ENCODE data around the gene MRPL37. TPM values are rescaled to one million over a fixed set of nuclear protein-coding genes. Genes with fewer than 3 reads are reported as not detected.

MRPL37 gene
- total RNA-seq, 1 donor from 2014 or later = 80.0 TPM

Other genes with a start within 250 kb of the MRPL37 start
- not detected in 2 replicates for gene LDLRAD1, start 182.0 kb upstream of the MRPL37 start, total RNA-seq
- gene TMEM59, start 147.0 kb upstream of the MRPL37 start, total RNA-seq = 315 and 386 TPM in 2 replicates
- 3.7 and 4.6 TPM in 2 replicates for gene TCEANC2, start 146.6 kb upstream of the MRPL37 start, total RNA-seq
- gene CDCP2, start 47.2 kb upstream of the MRPL37 start, total RNA-seq = not detected in 2 replicates
- 3.9 TPM in 2 replicates for gene CYB5RL, start 137 bp upstream of the MRPL37 start, total RNA-seq
- 89.8 and 98.6 TPM in 2 replicates for gene SSBP3, start 206.2 kb downstream of the MRPL37 start, total RNA-seq

Measured in astrocyte (in vitro differentiated cells and primary cell).